ENCODE measurements around the gene SARDH.

Gene SARDH

GRCh38 chr9:133712221-133713100 lies 25.7 kb downstream of the SARDH start:
- no peak for DNase-seq

GRCh38 chr9:133711428-133712220 lies 26.5 kb downstream of the SARDH start:
- DNase-seq: no peak

DNA sequence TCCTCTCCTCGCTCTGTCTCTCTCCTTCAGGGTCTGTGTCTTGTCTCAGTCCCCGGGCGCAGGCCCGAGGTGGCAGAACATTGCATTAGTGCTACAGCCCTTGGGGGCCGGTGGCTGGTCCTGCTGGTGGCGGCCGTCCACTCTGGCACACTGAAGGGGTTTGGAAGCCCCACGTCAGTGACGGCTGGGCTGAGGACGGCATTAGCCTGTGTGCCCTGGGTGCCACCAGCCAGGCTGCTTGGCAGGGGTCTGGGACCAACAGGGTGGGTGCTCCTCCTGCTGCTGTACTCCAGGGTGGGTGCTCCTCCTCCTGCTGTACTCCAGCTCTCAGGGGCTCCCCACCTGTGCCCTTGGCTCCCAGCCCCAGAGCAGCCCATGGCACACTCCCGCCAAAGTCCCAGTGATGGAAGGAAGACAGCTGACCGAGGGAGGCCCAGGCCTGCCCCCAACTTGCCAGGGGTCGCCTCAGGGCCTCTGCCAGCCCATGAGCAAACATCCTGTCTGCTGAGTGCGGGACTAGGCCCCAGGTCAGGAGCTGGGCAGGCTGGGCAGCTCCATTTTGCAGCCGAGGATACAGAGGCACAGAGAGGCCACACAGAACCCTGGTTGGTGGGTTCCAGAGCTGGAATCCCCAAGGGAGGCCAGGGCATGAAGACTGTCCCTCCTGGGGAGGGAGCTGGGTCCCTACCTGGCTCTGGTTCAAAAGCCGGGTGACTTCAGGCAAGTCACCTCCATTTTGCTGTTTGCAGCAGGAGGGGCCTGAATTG lies 27.3 kb downstream of the SARDH start:
- no peak for DNase-seq

GRCh38 chr9:133709691-133710571 lies 28.2 kb downstream of the SARDH start:
- DNase-seq: no peak

GRCh38 chr9:133709015-133709611 lies 29.0 kb downstream of the SARDH start:
- DNase-seq: peak; percentile 94

- DNase-seq: no peak
These were observed 29.7 kb downstream of the SARDH start for GRCh38 chr9:133708246-133709014.

GRCh38 chr9:133707763-133708245 lies 30.3 kb downstream of the SARDH start:
- DNase-seq: peak; percentile 55

DNA sequence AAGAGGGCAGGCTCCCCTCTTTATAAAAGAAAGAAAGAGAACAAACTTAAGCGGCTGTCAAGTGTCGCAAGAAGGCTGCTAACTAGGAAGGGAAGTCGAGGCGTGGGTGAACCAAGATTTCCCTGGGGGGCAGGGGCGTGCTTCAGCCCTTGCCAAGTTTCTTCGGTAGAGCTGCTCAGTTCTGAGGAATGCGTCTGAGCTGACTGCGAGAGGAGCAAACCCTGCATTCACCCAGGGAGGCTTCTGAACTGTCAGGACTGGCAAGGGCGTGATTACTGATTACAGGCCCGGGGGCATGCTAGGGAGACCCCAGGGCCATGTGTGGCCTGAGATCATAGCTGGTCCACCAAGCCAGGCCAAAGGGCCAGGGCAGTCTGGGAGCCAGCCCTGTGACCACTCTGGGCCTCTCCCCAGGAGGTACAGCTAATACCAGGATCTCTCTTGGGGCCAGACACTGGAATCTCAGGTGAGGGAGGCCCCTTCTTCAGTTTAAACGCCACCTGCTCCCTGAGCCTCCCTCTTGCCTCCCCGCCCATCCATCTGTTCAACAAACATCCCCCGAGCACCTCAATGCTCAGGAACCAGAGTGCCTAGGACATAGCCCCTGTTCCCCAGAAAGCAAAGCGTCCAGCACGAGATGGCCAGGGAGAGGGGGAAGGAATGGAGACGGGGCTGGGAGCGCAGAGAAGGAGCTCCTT lies 30.9 kb downstream of the SARDH start:
- DNase-seq: peak; percentile 89

DNA sequence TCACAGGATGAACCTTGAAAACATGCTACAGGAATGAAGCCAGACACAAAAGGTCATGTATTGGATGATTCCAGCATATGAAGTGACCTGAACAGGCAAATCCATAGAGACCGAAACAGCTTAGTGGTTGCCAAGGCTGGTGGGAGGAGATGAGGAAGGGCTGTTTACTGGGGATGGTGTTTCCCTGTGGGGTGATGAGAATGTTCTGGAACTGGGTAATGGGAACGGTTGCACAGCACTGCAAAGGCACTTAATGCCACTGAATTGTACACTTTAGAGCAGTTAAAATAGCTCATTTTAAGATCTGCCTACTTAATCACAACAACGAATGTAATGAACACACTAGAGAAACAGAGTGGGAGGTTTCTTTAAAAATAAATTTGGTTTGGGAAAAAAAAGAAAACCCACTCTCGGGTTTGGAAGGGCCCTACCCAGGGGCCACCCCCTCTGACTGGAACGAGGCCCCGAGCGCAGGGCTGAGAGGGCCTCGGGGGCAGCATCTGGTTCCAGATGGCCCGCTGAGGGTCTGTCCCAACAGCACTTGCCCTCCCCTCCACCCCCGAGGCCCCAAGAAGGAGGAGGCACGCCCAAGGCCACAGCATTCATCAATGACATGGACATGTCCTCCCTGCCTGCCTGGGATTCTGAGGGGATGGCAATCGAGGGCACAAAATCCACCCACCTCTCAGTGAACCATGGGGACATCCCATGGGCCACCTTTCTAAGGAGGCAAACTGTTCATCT lies 31.7 kb downstream of the SARDH start:
- no peak for DNase-seq

- DNase-seq: peak; percentile 68
These were observed 32.6 kb downstream of the SARDH start for GRCh38 chr9:133705576-133705975.

GRCh38 chr9:133704711-133705181 lies 33.4 kb downstream of the SARDH start:
- no peak for DNase-seq

DNA sequence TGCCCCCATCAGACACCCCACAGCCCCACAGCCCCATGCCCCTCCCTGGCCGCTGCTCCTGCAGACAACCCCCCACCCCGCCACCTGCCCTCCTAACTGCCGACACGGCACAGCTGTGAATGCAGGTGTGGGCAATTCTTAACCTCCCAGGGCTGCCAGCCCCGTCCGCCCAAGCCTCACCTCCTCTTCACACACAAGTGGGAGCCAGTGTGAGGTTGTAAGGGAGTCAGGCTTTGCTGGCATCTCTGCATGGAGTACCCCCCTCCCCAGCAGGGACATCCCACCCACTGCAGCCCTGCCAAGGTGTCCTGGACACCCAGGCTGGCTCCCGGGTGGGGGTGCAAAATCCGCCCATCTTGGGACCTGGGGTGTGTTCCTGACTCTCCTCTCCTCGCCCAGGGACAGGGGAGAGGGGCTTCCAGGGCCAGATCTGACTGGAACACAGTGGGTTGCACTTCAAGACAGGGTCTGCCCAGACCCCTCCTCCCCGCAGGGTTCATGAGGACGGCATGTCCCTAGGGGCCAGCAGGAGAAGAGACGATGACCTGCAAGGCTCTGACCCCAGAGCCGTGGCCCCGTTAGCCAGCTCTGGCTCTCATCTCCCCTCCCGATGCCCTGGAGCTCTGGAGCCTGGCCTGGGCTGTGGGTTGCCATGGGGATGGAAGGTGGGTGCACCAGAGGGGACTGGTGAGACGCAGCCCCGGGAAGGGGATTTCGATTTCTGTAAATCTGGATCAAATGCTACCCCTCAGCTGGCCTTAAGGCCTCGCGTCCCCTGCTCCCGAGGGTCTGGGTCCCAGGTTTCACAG lies 34.4 kb downstream of the SARDH start:
- DNase-seq: peak; percentile 73

GRCh38 chr9:133702798-133703590 lies 35.2 kb downstream of the SARDH start:
- DNase-seq: no peak

- DNase-seq: peak; percentile 54
These were observed 36.0 kb downstream of the SARDH start for GRCh38 chr9:133701981-133702797.

DNA sequence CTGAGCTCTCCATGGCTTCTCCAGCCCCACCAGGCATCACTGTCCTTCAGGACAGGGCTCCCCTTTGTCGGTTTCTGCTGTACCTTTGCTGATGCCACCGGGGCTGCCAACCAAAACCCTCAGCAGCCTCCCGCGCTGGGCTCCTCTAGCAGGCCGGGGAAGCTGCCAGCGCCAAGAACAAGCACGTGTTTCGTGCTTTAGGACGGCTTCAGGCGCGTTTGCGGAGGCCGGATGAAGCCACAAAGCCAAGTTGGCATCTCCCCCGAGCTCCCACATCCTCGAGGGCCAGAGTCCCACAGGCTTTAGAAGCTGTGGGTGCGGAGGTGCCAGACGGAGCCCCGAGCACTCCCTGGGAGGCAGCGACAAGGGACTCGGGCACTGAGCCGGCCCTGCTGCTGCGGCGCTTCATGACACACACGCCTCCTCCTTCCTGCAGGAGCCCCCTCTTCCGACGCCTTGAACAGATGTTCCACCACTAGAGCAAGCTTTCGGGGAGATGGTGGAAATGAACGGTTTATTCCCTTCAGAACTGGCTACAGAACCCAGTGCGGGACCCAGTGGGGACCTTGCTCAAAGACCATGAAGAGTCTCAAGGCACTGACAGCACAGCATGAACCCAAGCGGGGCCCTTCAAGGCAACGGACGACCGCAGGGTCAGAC lies 36.7 kb downstream of the SARDH start:
- DNase-seq: peak; percentile 66

DNA sequence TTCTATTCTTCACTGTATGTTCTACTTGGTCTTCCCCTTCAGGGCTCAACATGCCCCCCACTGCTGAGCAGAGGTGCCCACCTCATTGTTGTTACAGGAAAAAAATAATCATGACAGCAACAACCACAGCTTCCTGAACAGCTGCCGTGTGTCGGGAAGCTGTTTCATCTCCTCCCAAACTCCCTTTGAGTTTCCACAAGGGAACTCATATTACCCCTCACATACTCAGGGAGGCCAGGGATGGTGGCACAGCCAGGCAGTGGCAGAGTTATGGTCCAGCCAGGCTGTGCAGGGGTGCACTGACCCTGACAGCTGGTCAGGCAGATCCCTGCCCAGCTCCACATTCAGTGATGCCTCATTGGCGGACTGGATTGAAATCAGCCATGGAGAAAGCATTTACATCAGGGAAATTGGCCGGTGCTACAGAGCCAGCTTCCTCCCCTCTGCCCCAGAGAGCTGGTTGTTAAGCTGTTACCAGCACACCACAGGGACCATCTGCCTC lies 37.3 kb downstream of the SARDH start:
- DNase-seq: peak; percentile 45

All from NCI-H2171 (cell line).